GM21825 (cell line): Measurements from ENCODE around the gene RAB33B.
"Not testable (repeated sequence)": the region's sequence is repeated elsewhere in the genome, so short reads cannot be mapped to it uniquely, and the experiment has no call there.

Source experiments
- ATAC-seq: cut with Tn5 transposase; IDR thresholded peaks from one replicate; pipeline ENCODE4 v1.9.1; 2021; ENCODE audit warnings: mild to moderate bottlenecking, moderate library complexity; ENCODE audit not compliant: unreplicated experiment

The RAB33B gene

GRCh38 chr4:139461022-139461628 lies 7.2 kb downstream of the RAB33B start:
- no peak for ATAC-seq

GRCh38 chr4:139464512-139464911 lies 10.6 kb downstream of the RAB33B start:
- ATAC-seq, result not testable (repeated sequence)

GRCh38 chr4:139465922-139466321 lies 12.0 kb downstream of the RAB33B start:
- ATAC-seq, result no peak

- not testable (repeated sequence) for ATAC-seq
Observed at GRCh38 chr4:139468756-139469155, 14.8 kb downstream of the RAB33B start.

- ATAC-seq, result no peak
Observed at GRCh38 chr4:139469216-139469615, 15.3 kb downstream of the RAB33B start.

- no peak for ATAC-seq
Observed at GRCh38 chr4:139469869-139470268, 15.9 kb downstream of the RAB33B start.

GRCh38 chr4:139470295-139470694 lies 16.4 kb downstream of the RAB33B start:
- ATAC-seq, result no peak

GRCh38 chr4:139470997-139471665 lies 17.2 kb downstream of the RAB33B start:
- ATAC-seq, result no peak

- ATAC-seq, result no peak
Observed at GRCh38 chr4:139472852-139473251, 18.9 kb downstream of the RAB33B start.

GRCh38 chr4:139476363-139476762 lies 22.4 kb downstream of the RAB33B start:
- ATAC-seq, result no peak

- no peak for ATAC-seq
Observed at GRCh38 chr4:139481465-139481864, 27.5 kb downstream of the RAB33B start.

GRCh38 chr4:139483000-139483399 lies 29.1 kb downstream of the RAB33B start:
- ATAC-seq, result no peak

- no peak for ATAC-seq
Observed at GRCh38 chr4:139484783-139485311, 30.9 kb downstream of the RAB33B start.

GRCh38 chr4:139488442-139488841 lies 34.5 kb downstream of the RAB33B start:
- ATAC-seq, result no peak

GRCh38 chr4:139489638-139490037 lies 35.7 kb downstream of the RAB33B start:
- no peak for ATAC-seq

- ATAC-seq, result no peak
Observed at GRCh38 chr4:139492429-139492828, 38.5 kb downstream of the RAB33B start.

- ATAC-seq, result no peak
Observed at GRCh38 chr4:139493176-139493575, 39.3 kb downstream of the RAB33B start.

GRCh38 chr4:139499186-139499585 lies 45.3 kb downstream of the RAB33B start:
- ATAC-seq, result no peak

- no peak for ATAC-seq
Observed at GRCh38 chr4:139501117-139501516, 47.2 kb downstream of the RAB33B start.

GRCh38 chr4:139501527-139501926 lies 47.6 kb downstream of the RAB33B start:
- ATAC-seq, result no peak

- ATAC-seq, result no peak
Observed at GRCh38 chr4:139501927-139502899, 48.3 kb downstream of the RAB33B start.
